ENCODE measurements around the gene NCR3LG1.

NCR3LG1 gene

DNA sequence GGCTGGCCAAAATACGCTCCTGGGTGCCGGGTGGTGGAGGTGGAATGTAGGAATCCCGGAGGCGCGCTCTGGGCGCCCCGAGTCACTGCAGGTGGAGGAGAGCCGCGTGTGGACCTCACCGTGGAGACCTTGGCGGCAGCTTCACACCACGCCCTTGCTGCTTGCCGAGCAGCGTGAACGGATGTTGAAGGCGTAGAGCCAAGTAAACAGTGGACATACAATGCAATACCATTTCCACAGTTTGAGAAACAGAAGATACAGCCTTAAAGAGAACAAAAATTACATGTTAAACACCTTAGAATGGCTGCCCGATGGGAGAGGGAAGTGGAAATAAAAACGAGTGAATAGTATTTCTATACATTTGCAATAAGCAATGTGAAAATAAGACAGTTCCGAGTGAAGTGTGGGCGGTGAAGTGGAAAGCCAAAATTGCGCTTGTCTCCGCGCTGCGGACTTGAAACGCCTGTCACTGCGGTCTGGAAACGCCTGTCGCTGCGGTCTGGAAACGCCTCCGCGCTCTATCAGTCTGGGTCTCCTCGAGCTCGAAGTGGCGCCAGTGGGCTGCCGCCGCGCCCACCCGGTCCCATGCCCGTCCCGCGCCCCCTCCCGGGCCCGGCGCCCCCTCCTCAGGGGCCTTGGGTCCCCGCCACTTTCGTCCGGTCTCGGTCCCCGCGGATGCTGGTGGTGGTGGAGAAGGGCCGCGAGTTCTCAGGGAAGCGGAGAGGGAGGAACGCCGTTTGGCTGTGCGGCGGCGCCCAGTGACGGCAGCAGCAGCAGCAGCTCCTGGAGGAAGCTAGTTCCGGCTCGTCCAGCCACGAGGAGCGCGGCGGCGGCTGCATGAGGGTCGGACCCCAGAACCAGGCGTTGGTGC is 1.6 kb downstream of the NCR3LG1 start:
- H3K36me3 ChIP-seq (ENCODE audit: insufficient read depth, low read length): peaks cover 32% of the 10 kb centered on the region
- H3K27ac ChIP-seq (ENCODE audit: low read depth, low read length, poor library complexity, severe bottlenecking): peak overlapping the region; percentile 94
- peaks cover 15% of the 10 kb centered on the region for H3K79me2 ChIP-seq (ENCODE audit: insufficient read depth, low read length)
- peaks cover 34% of the 10 kb centered on the region for H3K4me1 ChIP-seq (ENCODE audit: insufficient read depth, low read length, severe bottlenecking)
- TF ChIP-seq, protein P1, sequence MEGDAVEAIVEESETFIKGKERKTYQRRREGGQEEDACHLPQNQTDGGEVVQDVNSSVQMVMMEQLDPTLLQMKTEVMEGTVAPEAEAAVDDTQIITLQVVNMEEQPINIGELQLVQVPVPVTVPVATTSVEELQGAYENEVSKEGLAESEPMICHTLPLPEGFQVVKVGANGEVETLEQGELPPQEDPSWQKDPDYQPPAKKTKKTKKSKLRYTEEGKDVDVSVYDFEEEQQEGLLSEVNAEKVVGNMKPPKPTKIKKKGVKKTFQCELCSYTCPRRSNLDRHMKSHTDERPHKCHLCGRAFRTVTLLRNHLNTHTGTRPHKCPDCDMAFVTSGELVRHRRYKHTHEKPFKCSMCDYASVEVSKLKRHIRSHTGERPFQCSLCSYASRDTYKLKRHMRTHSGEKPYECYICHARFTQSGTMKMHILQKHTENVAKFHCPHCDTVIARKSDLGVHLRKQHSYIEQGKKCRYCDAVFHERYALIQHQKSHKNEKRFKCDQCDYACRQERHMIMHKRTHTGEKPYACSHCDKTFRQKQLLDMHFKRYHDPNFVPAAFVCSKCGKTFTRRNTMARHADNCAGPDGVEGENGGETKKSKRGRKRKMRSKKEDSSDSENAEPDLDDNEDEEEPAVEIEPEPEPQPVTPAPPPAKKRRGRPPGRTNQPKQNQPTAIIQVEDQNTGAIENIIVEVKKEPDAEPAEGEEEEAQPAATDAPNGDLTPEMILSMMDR (IDR thresholded peaks at IDR 0.05; ENCODE audit: low read length): no peak
- TF ChIP-seq EZH2 (IDR thresholded peaks at IDR 0.05; ENCODE audit: borderline replicate concordance, low read length): no peak
- H3K9ac ChIP-seq (ENCODE audit: low read length): peak overlapping the region; percentile 83
- peak overlapping the region; percentile 76 for H3K4me3 ChIP-seq (ENCODE audit: low read depth, low read length, poor library complexity, severe bottlenecking)
- H3K9me2 ChIP-seq (ENCODE audit: low read depth, low read length): no peaks in the 10 kb centered on the region
- no peaks in the 10 kb centered on the region for H4K20me1 ChIP-seq (ENCODE audit: insufficient read depth, low read length)
- H3K4me2 ChIP-seq (ENCODE audit: low read length): peak overlapping the region; percentile 92
- H3F3A ChIP-seq (ENCODE audit: insufficient read depth, low read length): peaks cover 11% of the 10 kb centered on the region; the same call in 1 of the 2 replicates
- no peak overlapping the region for H2AFZ ChIP-seq (ENCODE audit: low read length)
- H3K27me3 ChIP-seq (ENCODE audit: insufficient read depth, low read length): no peaks in the 10 kb centered on the region
- H3K9me3 ChIP-seq (ENCODE audit: low read length): no peaks in the 10 kb centered on the region

DNA sequence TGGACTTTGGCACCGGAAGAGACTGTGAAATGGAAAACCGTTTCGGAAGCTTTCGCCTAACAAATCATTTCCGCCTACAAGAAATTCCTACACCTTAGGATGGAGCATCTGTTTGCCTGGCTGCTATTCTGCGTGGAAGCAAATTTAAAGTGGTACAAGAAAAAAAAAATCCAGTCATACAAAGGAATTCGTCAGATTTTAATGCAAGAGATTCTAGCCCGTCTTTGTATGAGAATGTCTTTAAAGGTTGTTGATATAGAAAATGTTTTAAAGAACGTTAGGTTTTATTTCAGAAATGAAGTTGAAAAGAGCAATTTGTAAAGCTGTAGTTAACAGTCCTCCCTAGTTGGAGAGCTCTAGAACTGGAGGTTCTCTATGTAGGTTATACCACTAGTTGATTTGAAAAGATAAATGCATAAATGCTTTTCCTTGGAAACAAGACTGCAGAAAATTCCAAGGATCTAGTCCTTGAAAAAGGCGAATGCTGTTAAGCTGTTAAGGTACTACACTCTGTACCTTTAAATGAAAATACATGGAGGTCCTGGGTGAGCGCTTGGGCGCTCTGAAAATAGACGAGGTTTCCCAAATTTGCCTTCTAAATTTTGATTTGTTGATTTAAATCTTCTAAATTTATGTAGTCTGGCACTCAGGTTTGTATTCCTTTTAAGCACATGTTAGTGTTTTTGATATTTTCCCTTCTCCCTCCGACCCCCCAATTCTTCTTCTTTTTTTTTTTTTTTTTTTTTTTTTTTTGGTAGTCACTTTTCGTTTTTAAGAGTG is 2.4 kb downstream of the NCR3LG1 start:
- no peak overlapping the region for H2AFZ ChIP-seq (ENCODE audit: low read length)
- TF ChIP-seq, protein P1 (IDR thresholded peaks at IDR 0.05; ENCODE audit: low read length): no peak
- TF ChIP-seq EZH2 (IDR thresholded peaks at IDR 0.05; ENCODE audit: borderline replicate concordance, low read length): no peak
- peak overlapping the region; percentile 94 for H3K27ac ChIP-seq (ENCODE audit: low read depth, low read length, poor library complexity, severe bottlenecking)
- peak overlapping the region; percentile 83 for H3K9ac ChIP-seq (ENCODE audit: low read length)
- H3K4me2 ChIP-seq (ENCODE audit: low read length): peak overlapping the region; percentile 92
- no peaks in the 10 kb centered on the region for H3K9me3 ChIP-seq (ENCODE audit: low read length)
- H4K20me1 ChIP-seq (ENCODE audit: insufficient read depth, low read length): no peaks in the 10 kb centered on the region
- H3K9me2 ChIP-seq (ENCODE audit: low read depth, low read length): no peaks in the 10 kb centered on the region
- peaks cover 15% of the 10 kb centered on the region for H3K79me2 ChIP-seq (ENCODE audit: insufficient read depth, low read length)
- H3K36me3 ChIP-seq (ENCODE audit: insufficient read depth, low read length): peaks cover 40% of the 10 kb centered on the region
- peak overlapping the region; percentile 76 for H3K4me3 ChIP-seq (ENCODE audit: low read depth, low read length, poor library complexity, severe bottlenecking)
- H3F3A ChIP-seq (ENCODE audit: insufficient read depth, low read length): peaks cover 10% of the 10 kb centered on the region; the same call in 1 of the 2 replicates
- no peaks in the 10 kb centered on the region for H3K27me3 ChIP-seq (ENCODE audit: insufficient read depth, low read length)
- H3K4me1 ChIP-seq (ENCODE audit: insufficient read depth, low read length, severe bottlenecking): peaks cover 34% of the 10 kb centered on the region

DNA sequence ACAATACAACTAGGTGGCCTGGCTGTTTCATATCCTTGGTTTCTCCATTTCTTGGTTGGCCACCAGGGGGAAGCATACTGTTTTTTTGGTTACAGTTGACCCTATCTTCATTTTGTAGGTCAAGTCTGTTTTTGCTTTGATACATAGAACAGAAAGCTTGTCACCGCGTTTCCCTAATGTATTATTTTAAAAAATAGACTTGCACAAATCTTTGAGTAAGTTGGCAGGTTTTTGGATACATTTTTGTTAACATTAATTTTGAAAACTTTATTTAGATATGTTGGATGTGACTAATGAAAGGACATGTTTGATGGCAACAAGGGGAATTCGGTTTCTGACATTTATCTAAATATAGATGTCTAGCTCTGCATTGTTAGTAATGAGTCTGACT is 3.0 kb downstream of the NCR3LG1 start:
- H3K4me2 ChIP-seq (ENCODE audit: low read length): peak overlapping the region; percentile 92
- no peak overlapping the region; the same call in 1 of the 2 replicates for H3K9ac ChIP-seq (ENCODE audit: low read length)
- peaks cover 34% of the 10 kb centered on the region for H3K4me1 ChIP-seq (ENCODE audit: insufficient read depth, low read length, severe bottlenecking)
- TF ChIP-seq, protein P1 (IDR thresholded peaks at IDR 0.05; ENCODE audit: low read length): peak; percentile 65
- TF ChIP-seq EZH2 (IDR thresholded peaks at IDR 0.05; ENCODE audit: borderline replicate concordance, low read length): no peak
- H2AFZ ChIP-seq (ENCODE audit: low read length): no peak overlapping the region
- H3K27me3 ChIP-seq (ENCODE audit: insufficient read depth, low read length): no peaks in the 10 kb centered on the region
- H3K36me3 ChIP-seq (ENCODE audit: insufficient read depth, low read length): peaks cover 46% of the 10 kb centered on the region
- no peaks in the 10 kb centered on the region for H3K9me2 ChIP-seq (ENCODE audit: low read depth, low read length)
- no peaks in the 10 kb centered on the region for H4K20me1 ChIP-seq (ENCODE audit: insufficient read depth, low read length)
- peak overlapping the region; percentile 94 for H3K27ac ChIP-seq (ENCODE audit: low read depth, low read length, poor library complexity, severe bottlenecking)
- peak overlapping the region; percentile 76 for H3K4me3 ChIP-seq (ENCODE audit: low read depth, low read length, poor library complexity, severe bottlenecking)
- H3K79me2 ChIP-seq (ENCODE audit: insufficient read depth, low read length): peaks cover 15% of the 10 kb centered on the region
- no peaks in the 10 kb centered on the region for H3K9me3 ChIP-seq (ENCODE audit: low read length)
- H3F3A ChIP-seq (ENCODE audit: insufficient read depth, low read length): peaks cover 7% of the 10 kb centered on the region; the same call in 1 of the 2 replicates

Measured in OCI-LY1 (cell line).